Hippocampal formation (tissue), 2 donors: ENCODE data around the gene C9.
"Not testable (repeated sequence)": the region's sequence is repeated elsewhere in the genome, so short reads cannot be mapped to it uniquely, and the experiment has no call there.

Experiments used
- DNase-seq, 2 donors: peaks; one replicate each; lab custom pipeline; 2025; lab: John Stamatoyannopoulos, UW

Gene C9

DNA sequence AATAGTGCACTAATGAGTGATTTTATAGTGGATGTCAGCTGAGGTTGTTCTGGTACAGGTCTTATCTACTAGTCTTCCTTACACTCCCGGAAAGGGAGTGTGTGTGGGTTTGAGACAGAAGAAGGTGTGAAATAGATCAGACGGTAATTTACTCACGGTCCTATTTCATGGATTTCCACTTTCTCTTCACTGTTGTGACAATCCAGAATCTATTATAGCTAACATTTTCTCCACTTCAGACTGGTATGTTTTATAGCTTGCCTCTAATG, 7.0 kb upstream of the C9 start:
- DNase-seq: no peak

DNA sequence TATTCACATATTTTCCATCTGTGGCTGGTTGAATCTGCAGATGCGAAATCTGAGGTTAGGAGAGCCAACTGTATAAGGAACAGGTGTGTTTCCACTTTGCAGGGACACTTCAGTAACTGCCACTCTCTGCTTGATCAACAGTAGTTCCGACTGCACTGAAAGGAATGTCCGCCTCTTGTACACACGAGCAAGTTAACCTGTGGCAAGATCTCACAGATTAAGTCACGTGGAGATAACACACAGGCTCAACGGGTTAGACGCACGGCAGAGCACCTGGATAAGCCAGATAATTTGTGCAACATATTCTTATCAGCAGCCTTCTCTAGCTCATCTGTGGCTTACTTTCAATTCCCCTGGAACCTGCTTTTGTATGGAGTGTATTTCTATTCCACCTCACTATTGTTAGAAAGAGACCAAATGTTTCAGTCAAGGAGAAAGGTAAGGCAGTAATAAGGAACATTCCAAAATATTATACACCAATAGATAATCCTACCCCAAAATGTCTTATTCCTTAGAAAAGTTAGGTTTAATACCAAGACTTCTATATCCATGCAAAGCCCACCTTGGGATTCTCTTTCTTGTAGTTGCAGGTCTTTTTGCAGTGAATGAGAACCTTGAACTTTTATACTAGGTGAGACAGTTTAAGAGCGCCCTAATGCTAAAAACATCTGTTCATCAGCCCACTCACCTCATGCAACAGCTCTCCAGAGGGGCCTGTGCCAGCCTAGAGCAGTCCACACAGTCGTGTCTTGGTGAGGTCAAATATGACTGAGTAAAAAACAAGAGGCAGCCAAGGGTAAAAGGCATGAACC, 6.5 kb upstream of the C9 start:
- no peak for DNase-seq

DNA sequence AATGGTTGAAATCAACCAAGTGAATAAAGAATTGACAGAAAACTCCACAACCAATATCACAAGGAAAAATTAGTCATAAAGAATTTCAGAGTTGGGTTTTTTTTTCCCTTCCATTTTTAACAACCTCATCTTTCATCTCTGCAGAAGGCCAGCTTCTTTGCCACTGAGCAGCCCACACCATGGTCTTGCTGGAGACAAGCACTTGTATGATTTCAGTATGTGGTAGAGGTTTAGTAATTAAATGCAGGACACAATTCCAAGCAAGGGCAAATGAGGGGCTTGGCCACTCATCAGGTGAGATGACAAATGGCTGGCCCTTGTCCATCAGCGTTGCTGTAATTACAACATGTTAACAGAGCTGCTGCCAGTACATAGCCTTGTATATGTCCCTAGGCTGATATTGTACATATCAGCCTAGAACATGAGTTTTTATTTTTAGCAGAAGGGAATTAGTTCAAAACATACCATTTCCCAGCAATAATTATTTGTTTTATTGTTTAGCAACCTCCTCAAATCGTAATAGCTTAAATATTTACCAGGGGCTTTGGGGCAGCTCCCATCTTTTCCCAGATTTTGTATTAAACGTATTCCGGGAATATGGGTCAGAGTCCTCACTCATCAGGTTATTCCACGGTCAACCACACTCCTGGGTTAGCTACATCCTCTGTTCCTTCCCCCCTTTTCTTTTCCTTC, 5.0 kb upstream of the C9 start:
- DNase-seq: no peak

DNA sequence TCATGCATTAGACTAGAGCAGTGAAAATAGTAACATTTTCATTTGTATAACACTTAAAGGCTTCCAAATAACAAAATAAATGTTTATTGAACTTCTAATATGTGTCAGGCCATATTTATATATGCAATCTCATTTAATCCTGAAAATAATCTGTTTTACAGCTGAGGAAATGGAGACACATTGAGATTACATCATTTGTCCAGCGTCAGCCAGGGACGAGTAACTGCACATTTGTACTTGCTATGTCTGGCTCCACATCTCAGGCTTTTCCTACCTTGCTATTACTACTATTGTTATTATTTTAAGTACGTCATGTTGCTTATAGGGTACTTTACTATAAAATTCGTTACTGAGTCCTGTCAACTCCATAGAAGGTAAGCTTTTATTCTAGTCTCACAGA, 3.8 kb upstream of the C9 start:
- no peak for DNase-seq

DNA sequence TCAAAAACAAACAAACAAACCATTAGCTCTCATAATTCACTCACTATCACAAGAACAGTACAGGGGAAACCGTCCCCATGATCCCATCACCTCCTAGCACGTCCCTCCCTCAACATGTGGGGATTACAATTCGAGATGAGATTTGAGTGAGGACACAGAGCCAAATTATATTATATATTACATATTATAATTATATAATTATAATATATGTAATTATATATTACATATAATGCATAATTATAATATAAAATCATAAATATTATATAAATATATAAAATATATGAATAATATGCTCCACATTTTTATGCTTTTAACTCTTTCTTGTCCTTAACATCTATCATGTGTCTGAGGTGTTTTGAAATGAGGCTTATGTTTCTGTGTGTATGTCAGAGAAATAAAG, 3.4 kb upstream of the C9 start:
- no peak for DNase-seq

DNA sequence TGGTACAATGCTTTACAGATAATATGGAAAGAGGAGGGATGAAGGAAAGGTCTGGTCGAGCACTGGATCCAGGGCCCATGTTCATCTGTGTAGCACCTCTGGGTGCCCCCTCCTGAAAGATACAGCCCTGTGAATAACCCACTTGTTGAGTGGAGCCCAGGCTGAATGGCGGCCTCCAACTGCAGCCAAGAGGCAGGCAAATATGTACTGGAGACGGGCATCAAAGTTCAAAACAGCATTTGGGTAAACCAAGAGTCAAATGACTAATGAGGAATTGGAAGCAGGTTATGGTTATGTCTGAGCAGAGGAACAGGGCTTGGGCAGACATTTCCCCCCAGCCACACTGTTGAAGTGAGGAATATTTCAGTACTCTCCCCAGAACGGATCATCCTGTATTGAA, 1.1 kb downstream of the C9 start:
- DNase-seq: no peak

DNA sequence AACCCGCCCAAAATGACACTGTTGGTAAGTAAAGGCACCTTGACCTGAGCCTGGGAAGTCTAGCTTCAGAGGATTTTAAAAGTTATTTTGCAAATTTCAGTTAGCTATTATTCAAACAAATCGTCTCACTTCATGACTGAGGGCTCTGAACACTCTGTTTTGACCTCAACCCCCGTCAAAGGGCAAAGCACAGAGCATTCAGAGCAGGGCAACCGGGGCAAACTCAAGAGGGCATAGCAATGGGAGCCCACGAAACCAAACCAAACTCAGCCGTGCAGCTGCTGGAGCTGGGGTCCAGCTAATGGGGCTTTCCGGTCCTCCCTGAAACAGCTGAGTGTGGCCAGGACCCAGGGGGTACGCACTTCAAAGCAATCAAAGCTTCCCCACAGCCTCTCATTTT, 1.6 kb downstream of the C9 start:
- DNase-seq: no peak

DNA sequence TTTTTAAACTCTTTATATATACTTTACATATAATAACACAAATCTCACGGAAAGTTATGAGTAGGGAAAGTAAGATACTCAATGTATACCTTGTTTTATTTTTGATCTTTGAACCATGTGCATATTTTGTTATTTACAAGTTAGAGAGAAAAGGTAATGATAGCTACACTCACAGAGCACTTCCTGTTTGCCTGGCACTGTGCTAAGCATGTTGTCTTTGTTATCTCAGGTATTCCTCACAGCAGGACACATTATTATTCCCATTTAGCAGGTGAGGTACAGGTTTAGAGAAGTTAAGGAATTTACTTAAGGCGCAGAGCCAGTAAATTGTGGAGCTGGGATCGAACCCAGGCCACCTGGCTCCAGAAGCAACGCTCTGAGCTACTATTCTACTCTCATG, 3.0 kb downstream of the C9 start:
- DNase-seq: no peak

DNA sequence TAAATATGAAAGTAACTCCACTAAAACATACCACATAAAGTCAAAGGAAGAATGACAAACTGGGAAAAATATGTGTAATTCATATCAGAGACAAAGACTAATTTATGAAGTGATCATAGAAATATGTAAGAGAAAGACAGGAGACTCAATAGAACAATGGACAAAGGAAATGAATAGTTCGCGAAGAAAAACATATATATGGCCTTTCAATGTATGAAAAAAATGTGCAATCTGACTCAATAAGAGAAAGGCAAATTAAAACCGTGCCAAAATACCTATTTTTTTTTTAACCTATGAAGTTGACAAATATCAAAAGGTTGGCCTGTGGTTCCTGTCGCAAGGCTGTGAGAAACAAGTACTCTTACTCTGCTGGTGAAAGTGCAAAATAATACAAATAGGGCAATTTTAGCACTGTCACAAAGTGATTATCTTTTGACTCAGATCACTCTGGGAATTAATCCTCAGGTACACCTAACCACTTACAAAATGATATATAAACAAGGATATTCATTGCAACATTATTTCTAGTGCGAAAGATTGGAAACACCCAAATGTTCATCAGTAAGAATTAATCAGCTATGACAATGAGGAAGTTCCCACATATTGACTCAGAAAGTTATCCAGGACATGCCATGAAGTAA, 3.7 kb downstream of the C9 start:
- DNase-seq: no peak

DNA sequence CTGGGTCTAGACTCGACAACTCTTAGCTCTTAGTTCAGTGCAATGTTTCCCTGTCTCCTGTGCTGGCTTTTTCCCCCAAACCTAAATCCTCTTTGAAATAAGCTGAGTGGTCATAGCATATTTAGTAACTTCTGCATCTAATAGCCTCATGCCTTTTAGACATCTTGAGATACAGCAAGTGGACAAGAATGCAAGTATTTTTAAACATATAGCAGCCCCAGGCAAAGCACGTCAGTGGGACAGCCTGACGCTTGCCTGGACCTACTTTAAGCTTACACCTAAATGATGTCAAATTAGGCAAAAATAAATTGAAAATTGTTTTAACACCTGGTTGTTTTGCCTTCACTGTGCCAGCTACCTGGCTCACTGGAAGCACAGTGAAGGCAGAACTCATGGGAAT, 8.0 kb downstream of the C9 start:
- DNase-seq: no peak

DNA sequence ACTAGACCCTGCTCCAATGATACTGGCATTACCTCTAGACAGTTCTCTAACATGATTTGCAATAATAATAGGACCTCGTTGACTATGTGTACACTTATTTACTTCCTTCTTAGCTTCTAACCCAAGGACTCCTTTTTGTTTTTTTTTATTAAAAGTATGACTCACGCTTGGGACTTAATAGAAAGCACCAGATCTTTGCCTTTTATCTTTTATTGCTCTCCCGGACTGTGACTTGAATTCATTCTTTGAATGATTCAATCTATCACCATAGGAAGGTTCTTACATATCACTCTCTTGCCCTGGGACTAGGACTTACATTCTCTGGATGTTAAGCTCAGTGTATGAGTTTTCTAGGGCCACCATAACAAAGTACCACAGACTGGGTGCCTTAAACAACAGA, 9.0 kb downstream of the C9 start:
- no peak for DNase-seq

DNA sequence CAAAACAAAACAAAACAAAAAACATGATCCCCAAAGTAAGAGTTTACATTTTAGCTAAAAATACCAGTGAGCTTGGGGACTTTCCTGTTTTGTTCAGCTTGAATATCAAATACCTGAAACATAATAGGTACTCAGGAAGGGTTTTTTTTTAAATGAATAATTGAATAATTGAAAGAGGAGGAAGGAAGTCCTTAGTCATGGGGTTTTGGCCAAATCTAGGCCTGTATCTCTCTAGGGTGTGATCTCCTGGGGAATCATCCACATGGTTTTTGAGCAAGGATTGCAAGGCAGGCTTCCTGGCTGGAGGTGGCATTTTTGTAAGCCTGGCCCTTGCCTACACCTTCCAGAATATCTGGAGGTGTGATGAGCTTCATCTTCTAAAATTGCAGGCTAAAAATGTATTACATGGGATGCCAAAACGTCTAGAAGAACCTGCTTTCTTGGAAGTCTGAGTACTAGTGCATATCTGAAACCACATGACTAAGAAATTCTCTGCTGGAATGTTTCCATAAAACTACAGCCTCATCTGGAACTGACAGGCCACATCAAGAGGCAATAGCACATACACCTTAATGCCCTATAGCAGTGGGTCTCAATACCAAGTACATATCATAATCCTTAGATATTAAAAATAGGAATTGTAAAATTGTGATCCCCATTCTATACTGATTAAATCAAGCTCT, 10.4 kb downstream of the C9 start:
- no peak for DNase-seq

DNA sequence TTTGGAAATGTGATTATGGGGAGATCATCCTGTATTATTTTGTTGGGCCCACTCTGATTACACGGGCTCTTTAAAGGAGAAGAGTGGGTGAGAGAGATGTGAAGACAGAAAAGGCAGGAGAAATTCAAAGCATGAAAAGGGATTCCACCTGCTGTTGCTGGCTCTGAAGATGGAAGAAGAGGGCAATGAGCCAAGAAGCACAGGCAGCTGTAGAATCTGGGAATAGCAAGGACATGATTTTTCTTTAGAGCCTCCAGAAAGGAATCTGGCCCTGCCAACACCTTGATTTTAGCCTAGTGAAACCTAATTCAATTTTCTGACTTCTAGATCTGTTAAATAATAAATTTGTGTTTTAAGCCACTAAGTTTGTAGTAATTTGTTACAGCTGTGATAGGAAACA, 11.3 kb downstream of the C9 start:
- no peak for DNase-seq

DNA sequence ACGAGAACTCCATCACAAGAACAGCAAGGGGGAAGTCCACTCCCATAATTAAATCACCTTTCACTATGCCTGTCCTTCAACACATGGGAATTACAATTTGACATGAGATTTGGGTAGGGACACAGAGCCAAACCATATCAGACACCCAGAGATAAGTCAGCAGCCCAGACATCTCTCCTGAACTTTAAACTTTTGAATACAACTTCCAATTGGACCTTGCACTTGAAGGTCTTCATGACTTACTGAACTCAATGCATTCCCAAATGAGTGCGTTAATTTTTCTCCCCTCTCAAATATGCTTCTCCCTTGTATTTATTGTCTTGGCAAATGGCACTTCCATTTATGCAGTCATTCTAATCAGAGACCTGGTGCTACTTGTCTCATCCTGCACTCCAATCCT, 12.1 kb downstream of the C9 start:
- DNase-seq: no peak

DNA sequence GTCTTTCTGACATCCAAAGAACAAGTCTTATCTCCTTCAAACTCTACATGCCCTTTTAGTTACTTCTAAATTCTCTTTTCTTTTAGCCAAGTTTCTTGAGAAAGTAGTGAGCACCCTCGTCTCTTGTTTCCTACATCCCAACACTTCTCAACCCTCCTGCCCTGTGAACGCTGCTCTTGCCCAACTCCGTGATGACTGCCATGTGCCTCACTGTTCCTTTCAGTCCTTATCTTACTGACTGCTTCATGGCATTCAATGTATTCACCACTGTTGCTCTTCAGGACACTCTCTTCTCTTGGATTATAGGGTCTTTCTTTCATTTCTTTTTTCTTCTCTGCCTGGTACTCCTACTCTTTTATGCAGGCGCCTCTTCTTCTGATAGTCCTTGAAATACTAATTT, 14.8 kb downstream of the C9 start:
- no peak for DNase-seq

DNA sequence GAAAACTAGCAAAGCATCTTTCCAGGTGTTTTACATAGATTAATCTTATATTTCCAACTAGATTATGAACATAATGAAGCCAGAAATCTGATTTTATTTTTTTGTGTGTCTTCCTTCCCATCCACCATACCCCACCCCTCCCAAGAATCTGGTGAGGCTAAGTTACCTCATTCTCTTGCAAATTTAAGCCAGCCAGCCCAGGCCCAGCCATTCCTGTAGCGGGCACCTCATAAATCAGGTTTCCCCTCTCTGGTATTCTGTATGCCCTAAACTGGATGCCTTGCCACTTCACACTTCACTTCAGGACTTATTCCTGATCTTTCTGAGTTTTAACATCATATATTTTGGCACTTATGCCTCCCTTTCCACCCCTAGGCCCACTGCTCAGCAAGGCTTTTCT, 21.8 kb downstream of the C9 start:
- DNase-seq: no peak

DNA sequence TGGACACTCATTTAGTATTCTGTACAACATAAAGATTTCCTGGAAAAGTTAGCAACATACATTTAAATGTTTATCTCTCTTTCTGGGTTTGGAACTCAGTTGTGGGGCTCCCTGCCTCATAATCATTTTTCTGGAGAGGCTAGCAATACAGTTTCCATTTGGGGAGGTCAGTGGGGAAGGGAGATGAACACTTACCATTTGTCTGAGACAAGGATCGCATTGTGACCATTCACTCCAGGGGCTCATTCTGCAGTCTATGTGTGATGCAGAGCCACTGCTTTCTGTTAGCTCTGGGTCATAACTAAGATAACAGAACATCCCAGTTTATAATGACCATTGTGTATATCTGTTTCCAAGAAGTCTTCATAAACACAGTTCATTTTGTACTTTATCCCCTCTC, 22.4 kb downstream of the C9 start:
- no peak for DNase-seq

DNA sequence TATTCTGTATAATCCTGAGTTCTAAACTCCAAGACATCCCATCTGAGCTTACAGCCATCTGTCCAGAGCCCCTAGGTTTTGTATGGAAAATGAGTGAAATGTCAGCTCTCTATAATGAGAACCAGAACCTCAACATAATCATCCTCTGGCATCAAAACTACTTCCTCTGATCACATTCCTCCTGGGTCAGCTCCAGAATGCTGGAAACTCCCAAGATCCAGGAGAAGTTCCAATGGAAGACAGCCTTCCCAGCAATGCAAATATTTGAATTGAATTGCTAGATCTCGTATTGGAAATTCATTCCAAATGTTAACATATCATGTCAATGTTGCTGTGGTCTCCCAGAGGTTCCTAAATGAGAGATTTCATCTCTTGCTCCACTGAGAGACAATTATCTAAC, 23.8 kb downstream of the C9 start:
- no peak for DNase-seq

DNA sequence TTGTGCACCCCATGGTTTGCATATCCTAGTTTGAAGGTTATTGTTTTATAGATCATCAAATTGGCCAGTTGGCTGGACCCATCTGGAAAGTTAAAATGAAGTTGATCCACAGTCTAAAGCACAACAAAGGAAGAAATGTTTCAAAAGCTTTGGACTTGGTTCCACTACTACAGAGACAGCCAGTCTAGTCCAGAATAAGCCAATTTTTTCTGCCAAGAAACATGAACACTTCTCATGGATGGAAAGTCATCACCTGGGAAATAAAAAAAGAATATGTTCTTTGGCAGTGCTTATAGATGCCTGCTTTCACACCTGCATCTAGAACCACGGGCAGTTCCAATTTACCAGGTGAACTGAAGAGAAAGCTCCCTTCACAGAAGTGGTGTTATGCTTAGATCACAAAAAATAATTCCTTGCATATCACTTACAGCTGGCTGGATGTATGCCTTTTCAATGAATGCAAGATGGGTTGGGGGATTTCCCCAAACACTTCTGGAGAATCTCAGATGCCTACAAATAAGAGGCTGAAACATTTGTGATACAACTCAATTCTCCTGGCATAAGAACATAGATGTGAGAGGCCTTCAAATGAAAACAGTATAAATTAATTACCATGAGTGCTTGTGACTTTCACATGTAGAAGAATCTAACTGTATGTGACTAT, 26.9 kb downstream of the C9 start:
- DNase-seq: no peak

DNA sequence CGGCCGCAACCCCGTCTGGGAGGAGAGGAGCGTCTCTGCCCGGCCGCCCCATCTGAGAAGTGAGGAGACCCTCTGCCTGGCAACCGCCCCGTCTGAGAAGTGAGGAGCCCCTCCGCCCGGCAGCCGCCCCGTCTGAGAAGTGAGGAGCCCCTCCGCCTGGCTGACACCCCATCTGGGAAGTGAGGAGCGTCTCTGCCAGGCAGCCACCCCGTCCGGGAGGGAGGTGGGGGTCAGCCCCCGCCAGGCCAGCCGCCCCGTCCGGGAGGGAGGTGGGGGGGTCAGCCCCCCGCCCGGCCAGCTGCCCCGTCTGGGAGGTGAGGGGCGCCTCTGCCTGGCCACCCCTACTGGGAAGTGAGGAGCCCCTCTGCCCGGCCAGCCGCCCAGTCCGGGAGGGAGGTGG, 30.0 kb downstream of the C9 start:
- not testable (repeated sequence) for DNase-seq

DNA sequence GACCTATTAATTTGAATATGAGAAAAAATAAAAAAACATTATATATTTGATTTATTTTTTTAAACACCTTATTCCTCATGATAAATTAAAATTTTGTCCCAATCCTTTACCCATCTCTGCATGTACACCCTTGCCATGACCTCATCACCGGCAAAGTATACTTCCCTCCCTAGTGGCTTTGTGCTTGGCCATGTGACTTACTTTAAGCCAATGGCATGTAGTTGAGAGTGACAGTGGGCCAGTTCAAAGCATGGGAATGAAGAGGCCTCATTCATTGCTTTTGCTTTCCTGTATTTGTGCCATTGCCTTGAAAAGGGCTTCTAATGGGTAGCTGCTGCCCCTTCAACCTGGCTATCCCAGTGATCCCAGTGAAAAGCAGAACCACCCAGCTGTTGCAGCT, 31.2 kb downstream of the C9 start:
- no peak for DNase-seq

DNA sequence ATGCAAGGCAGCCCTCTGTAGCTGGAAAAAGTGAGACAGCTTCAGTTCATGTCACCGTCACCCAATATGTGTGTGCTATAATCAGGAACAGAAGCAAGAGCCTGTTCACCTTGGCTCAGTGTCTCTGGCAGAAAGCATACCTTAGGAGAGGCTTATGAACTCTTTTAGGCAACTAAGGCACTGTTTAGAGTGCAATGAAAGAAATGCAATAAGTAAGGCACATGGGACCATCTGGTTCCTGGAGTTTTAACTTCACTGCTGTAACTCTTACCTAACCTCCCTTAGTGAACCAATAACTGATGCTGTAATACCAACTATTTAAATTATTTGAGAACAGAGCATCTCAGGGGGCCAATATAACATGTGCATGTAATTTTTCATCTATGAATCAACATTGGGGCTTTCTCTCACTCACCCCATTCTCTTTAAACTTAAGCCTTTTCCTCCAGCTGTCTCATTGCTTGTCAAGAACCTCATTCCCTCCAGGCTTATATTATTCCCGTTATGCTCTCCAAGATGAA, 32.4 kb downstream of the C9 start:
- DNase-seq: no peak
